HG03103 (cell line): ENCODE data around the gene FABP6.

Source experiments
- ATAC-seq: cut with Tn5 transposase; IDR thresholded peaks from one replicate; pipeline ENCODE4 v1.9.1; 2021; ENCODE audit warnings: low read depth; ENCODE audit not compliant: unreplicated experiment

Gene FABP6

GRCh38 chr5:160286947-160287346, 57.6 kb downstream of the FABP6 start:
- ATAC-seq, result no peak

GRCh38 chr5:160287378-160288051, 58.2 kb downstream of the FABP6 start:
- ATAC-seq, result no peak
